NT2/D1 (cell line): ENCODE measurements around the gene HIPK2.

Source experiments
- SUZ12 ChIP-seq: IDR thresholded peaks from 2 replicates; pipeline ENCODE4 v1.6.1; 2011; ENCODE audit not compliant: insufficient read length, insufficient read depth; ENCODE audit errors: extremely low read depth
- YY1 ChIP-seq: IDR thresholded peaks from 2 replicates; pipeline ENCODE4 v1.6.1; 2011; ENCODE audit not compliant: insufficient read length, insufficient read depth
- ZNF274 ChIP-seq: IDR thresholded peaks from 2 replicates; pipeline ENCODE4 v1.6.1; 2011; ENCODE audit warnings: mild to moderate bottlenecking, low read depth, low read length

GRCh38 chr7:139827042-139827441, 49.2 kb upstream of the HIPK2 start:
- TF ChIP-seq SUZ12 = no peak
- TF ChIP-seq YY1 = no peak
- TF ChIP-seq ZNF274 = no peak
